Muscle of leg (tissue), 11 donors: Measurements from ENCODE around the gene TAF15. TPM values are rescaled to one million over a fixed set of nuclear protein-coding genes. Genes with fewer than 3 reads are reported as not detected.

ENCODE experiments used
- DNase-seq: peaks from one replicate; pipeline ENCODE4 v3.0.0; 2013
- H3K27ac ChIP-seq: one replicate; pipeline ENCODE4 v1.5.1; 2013; ENCODE audit warnings: mild to moderate bottlenecking, low read length, control low read depth
- H3K27me3 ChIP-seq: one replicate; pipeline ENCODE4 v1.6.1; 2013; ENCODE audit warnings: low read length; ENCODE audit not compliant: control insufficient read depth, insufficient read depth
- H3K36me3 ChIP-seq: one replicate; pipeline ENCODE4 v1.6.1; 2013; ENCODE audit warnings: low read length; ENCODE audit not compliant: control insufficient read depth, insufficient read depth
- H3K4me1 ChIP-seq: one replicate; pipeline ENCODE4 v1.6.1; 2013; ENCODE audit warnings: low read length; ENCODE audit not compliant: control insufficient read depth, insufficient read depth
- H3K4me3 ChIP-seq: one replicate; pipeline ENCODE4 v1.5.1; 2013; ENCODE audit warnings: low read length, control low read depth
- H3K9me3 ChIP-seq: replicated peaks from 2 replicates; pipeline ENCODE4 v1.6.1; 2013; ENCODE audit warnings: low read depth, low read length; ENCODE audit not compliant: control insufficient read depth
- WGBS: methylation state at CpG from one replicate; pipeline ENCODE4 v1.1.5; 2013; ENCODE audit warnings: missing lambda C conversion rate; ENCODE audit not compliant: insufficient coverage; 5-methylcytosine and 5-hydroxymethylcytosine counted together
- polyA plus RNA-seq, 8 donors: library from polyadenylated mRNA; unstranded; fragments of 120-200 nt; gene quantifications; one replicate each; pipeline versions ENCODE4 v1.2.1 to v1.2.3, GENCODE V29; 2013; ENCODE audit warnings: inconsistent platforms in 1 of 8, low replicate concordance in 1 of 8; ENCODE audit not compliant: insufficient read length in 8 of 8, insufficient read depth in 1 of 8
- total RNA-seq: library from RNA; stranded (reverse); fragments of 120-200 nt; gene quantifications from one replicate; pipeline ENCODE4 v1.2.4, GENCODE V29; 2013

Gene TAF15
- total and polyA plus RNA-seq, 9 donors: 26.9 to 162 (median 140) TPM

GRCh38 chr17:35812456-35812855 is 3.2 kb downstream of the TAF15 start:
- peaks cover 13% of the 10 kb centered on the region for H3K4me1 ChIP-seq
- no peaks in the 10 kb centered on the region for H3K9me3 ChIP-seq
- no CpG with 5 or more reads among the region's 5 CpGs for WGBS
- no peak overlapping the region for H3K27ac ChIP-seq
- DNase-seq: no peak
- H3K4me3 ChIP-seq: no peak overlapping the region
- H3K36me3 ChIP-seq: peaks cover 13% of the 10 kb centered on the region
- H3K27me3 ChIP-seq: no peaks in the 10 kb centered on the region

GRCh38 chr17:35816723-35817122 is 7.4 kb downstream of the TAF15 start:
- no peak for DNase-seq
- no peak overlapping the region for H3K27ac ChIP-seq
- no peaks in the 10 kb centered on the region for H3K27me3 ChIP-seq
- H3K4me1 ChIP-seq: no peaks in the 10 kb centered on the region
- no peak overlapping the region for H3K4me3 ChIP-seq
- WGBS: 81% methylated on average over 5 of the region's 5 CpGs
- no peaks in the 10 kb centered on the region for H3K9me3 ChIP-seq
- peaks cover 24% of the 10 kb centered on the region for H3K36me3 ChIP-seq

GRCh38 chr17:35817196-35817595 is 7.9 kb downstream of the TAF15 start:
- H3K36me3 ChIP-seq: peaks cover 21% of the 10 kb centered on the region
- no peaks in the 10 kb centered on the region for H3K27me3 ChIP-seq
- H3K9me3 ChIP-seq: no peaks in the 10 kb centered on the region
- H3K4me1 ChIP-seq: no peaks in the 10 kb centered on the region
- no peak overlapping the region for H3K4me3 ChIP-seq
- DNase-seq: no peak
- WGBS: no CpG with 5 or more reads among the region's 1 CpG
- H3K27ac ChIP-seq: no peak overlapping the region

DNA sequence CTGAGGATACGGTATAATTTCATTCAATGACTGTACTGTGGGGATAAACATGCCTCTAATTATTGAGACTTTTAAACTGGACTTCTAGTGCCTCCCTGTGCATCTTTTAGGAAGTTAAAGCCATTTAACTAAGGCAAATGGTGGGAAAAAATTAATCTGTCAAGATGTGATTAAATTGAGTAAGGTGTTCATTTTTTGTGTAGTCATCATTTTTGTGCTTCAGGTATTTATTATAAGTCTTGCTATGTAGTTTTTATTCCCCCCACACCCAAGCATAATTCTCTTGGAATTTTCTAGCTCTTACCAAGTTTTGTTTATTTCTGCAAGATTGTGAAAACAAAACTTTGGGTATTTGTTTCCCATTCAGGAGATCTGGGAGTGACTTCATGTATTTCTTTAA is 10.2 kb downstream of the TAF15 start:
- H3K4me3 ChIP-seq: no peak overlapping the region
- no peak for DNase-seq
- no peak overlapping the region for H3K27ac ChIP-seq
- peaks cover 21% of the 10 kb centered on the region for H3K36me3 ChIP-seq
- no peaks in the 10 kb centered on the region for H3K9me3 ChIP-seq
- H3K4me1 ChIP-seq: no peaks in the 10 kb centered on the region
- WGBS: no CpG with 5 or more reads among the region's 1 CpG
- H3K27me3 ChIP-seq: no peaks in the 10 kb centered on the region

DNA sequence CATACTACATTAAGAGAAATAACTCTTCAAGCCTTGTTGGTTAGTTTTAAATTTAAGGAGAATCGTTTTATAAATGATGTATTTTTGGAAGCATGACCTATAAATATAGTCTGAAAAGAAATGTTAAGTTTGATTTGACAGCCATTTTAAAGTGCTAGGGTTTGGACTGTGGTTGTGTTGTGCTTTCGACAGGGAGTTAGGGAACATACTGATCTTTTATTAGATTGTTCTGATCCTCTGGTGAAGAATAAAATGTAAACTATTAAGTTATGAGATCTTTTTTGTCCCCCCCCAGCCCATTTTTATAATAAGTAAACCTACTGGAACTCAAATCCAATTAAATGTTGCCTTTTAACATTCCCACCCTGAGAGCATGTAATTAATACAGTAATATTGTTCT is 12.0 kb downstream of the TAF15 start:
- Histone ChIP-seq H3K36me3 (peaks cover 26% of the 10 kb centered on the region), H3K4me1 (no peaks in the 10 kb centered on the region), H3K27ac (no peak overlapping the region), H3K4me3 (no peak overlapping the region), H3K9me3 (no peaks in the 10 kb centered on the region), H3K27me3 (no peaks in the 10 kb centered on the region)
- no peak for DNase-seq
- no CpG with 5 or more reads among the region's 2 CpGs for WGBS

- H3K36me3 ChIP-seq: peaks cover 28% of the 10 kb centered on the region
- no peaks in the 10 kb centered on the region for H3K9me3 ChIP-seq
- no peaks in the 10 kb centered on the region for H3K27me3 ChIP-seq
- no peak overlapping the region for H3K27ac ChIP-seq
- H3K4me3 ChIP-seq: no peak overlapping the region
- no peaks in the 10 kb centered on the region for H3K4me1 ChIP-seq
- DNase-seq: no peak
- WGBS: no CpG with 5 or more reads among the region's 1 CpG
Measured at GRCh38 chr17:35825206-35825605, 15.9 kb downstream of the TAF15 start.

DNA sequence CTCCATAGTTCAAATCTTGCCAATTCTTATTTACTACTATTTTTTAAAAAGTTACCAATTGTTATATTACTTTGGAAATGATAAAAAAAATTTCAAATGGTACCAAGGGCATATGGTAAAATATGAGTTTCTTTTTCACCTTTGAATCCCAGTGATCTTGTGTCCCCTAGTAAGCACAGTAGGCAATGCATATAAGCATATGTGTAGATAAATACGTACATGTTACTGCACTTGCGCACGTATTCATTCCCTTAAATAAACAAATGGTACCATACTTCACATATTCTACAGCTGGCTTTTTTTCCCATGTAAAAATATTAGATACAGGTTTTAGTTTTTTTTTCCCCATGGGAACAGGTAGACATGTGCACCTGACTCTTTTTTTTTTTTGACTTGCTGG is 31.8 kb downstream of the TAF15 start:
- WGBS: no CpG with 5 or more reads among the region's 3 CpGs
- no peaks in the 10 kb centered on the region for H3K9me3 ChIP-seq
- peaks cover 72% of the 10 kb centered on the region for H3K36me3 ChIP-seq
- no peak overlapping the region for H3K4me3 ChIP-seq
- H3K27me3 ChIP-seq: no peaks in the 10 kb centered on the region
- H3K4me1 ChIP-seq: no peaks in the 10 kb centered on the region
- no peak overlapping the region for H3K27ac ChIP-seq
- no peak for DNase-seq

DNA sequence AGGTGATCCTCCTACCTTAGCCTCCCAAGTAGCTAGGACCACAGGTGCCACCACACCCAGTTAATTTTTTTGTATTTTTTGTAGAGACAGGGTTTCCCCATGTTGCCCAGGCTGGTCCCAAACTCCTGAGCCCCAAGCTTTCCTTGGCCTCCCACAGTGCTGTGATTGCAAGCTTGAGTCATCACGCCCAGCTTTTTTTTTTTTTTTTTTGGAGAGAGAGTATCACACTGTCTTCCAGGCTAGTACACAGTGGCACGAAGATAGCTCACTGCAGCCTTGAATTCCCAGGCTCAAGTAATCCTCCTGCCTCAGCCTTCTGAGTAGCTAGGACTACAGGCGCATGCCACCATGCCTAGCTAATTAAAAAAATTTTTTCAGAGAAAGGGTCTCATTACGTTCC is 32.2 kb downstream of the TAF15 start:
- 90% methylated on average over 3 of the region's 4 CpGs for WGBS
- no peak overlapping the region for H3K27ac ChIP-seq

DNA sequence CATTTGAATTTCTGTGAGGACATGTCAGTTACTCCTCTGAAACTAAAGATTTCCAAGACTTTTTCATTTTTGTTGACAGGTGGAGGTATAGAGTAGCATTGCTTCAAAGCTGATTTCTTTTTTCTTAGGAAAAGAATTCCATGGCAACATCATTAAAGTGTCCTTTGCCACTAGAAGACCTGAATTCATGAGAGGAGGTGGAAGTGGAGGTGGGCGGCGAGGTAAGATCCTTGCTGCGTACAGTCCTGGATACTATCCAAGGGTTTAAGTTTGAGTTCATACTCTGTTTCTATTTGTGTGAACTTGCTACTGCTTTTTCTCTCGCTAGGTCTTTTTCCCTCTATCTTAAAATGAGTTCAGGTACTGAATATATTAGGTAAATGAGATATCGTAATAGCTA is 33.0 kb downstream of the TAF15 start:
- no peak overlapping the region for H3K27ac ChIP-seq
- no peak overlapping the region for H3K4me3 ChIP-seq
- no peak for DNase-seq
- WGBS: 100% methylated on average over 2 of the region's 5 CpGs
- no peaks in the 10 kb centered on the region for H3K9me3 ChIP-seq
- peaks cover 66% of the 10 kb centered on the region for H3K36me3 ChIP-seq
- H3K27me3 ChIP-seq: no peaks in the 10 kb centered on the region
- no peaks in the 10 kb centered on the region for H3K4me1 ChIP-seq

More for the DNA sequence above, 32.2 kb downstream of the TAF15 start:
- Histone ChIP-seq H3K4me3 (no peak overlapping the region), H3K27me3 (no peaks in the 10 kb centered on the region), H3K4me1 (no peaks in the 10 kb centered on the region), H3K36me3 (peaks cover 72% of the 10 kb centered on the region), H3K9me3 (no peaks in the 10 kb centered on the region)
- DNase-seq: no peak

DNA sequence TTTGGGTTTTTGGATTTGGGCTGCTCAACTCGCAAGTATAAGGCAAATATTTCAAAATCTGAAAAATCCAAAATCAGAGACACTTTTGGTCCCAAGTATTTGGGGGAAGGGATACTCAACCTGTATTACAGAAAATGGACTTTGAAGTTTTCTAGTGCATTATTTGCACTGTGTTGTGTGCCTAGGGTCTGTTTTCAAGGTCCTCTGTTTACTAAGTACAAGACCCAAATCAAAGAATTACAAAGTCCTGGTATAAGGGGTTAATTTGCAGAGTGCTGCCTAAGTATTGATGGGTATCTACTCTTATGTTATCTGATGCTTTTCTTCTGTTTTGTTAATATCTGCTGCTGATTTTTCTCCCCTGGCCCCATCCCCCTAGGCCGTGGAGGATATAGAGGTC is 34.4 kb downstream of the TAF15 start:
- Histone ChIP-seq H3K4me1 (no peaks in the 10 kb centered on the region), H3K27me3 (no peaks in the 10 kb centered on the region), H3K4me3 (no peak overlapping the region), H3K36me3 (peaks cover 59% of the 10 kb centered on the region), H3K27ac (no peak overlapping the region), H3K9me3 (no peaks in the 10 kb centered on the region)
- DNase-seq: no peak
- WGBS: no CpG with 5 or more reads among the region's 2 CpGs

- no peak overlapping the region for H3K4me3 ChIP-seq
- H3K4me1 ChIP-seq: no peaks in the 10 kb centered on the region
- H3K36me3 ChIP-seq: peaks cover 62% of the 10 kb centered on the region
- no peak for DNase-seq
- 98% methylated on average over 19 of the region's 19 CpGs for WGBS
- no peaks in the 10 kb centered on the region for H3K9me3 ChIP-seq
- H3K27ac ChIP-seq: no peak overlapping the region
- no peaks in the 10 kb centered on the region for H3K27me3 ChIP-seq
Measured at GRCh38 chr17:35844547-35844946, 35.3 kb downstream of the TAF15 start.
